Transverse colon (tissue), 4 donors: ENCODE data around the gene F11R. TPM values are rescaled to one million over a fixed set of nuclear protein-coding genes. Genes with fewer than 3 reads are reported as not detected.

Experiments
- DNase-seq: peaks from one replicate; pipeline ENCODE4 v3.0.0-alpha.2; 2019
- H3K27ac ChIP-seq, 4 donors: fragments of 200-600 bp; sonication (generic); 2 replicates each; pipeline ENCODE4 v1.5.1; 2016 to 2018; ENCODE audit warnings: inconsistent platforms in 4 of 4
- H3K27me3 ChIP-seq: fragments of 200-600 bp; sonication (generic); 2 replicates; pipeline ENCODE4 v1.5.1; 2017; ENCODE audit warnings: inconsistent platforms
- H3K36me3 ChIP-seq, 4 donors: fragments of 200-600 bp; sonication (generic); 2 replicates each; pipeline ENCODE4 v1.5.1; 2017 to 2019; ENCODE audit warnings: inconsistent platforms in 4 of 4
- H3K4me1 ChIP-seq, 4 donors: fragments of 200-600 bp; sonication (generic); 2 replicates each; pipeline ENCODE4 v1.5.1; 2017 to 2020; ENCODE audit warnings: inconsistent platforms in 4 of 4
- H3K4me3 ChIP-seq, 4 donors: fragments of 200-600 bp; sonication (generic); 1 replicate in 1 of 4; 2 replicates in 3 of 4; pipeline versions ENCODE4 v1.5.1 to v1.6.1; 2017 to 2019; ENCODE audit warnings: inconsistent platforms in 4 of 4
- H3K9me3 ChIP-seq, 2 donors: fragments of 200-600 bp; sonication (generic); 2 replicates each; pipeline ENCODE4 v1.5.1; 2017 to 2019; ENCODE audit warnings: inconsistent platforms in 2 of 2
- CTCF ChIP-seq, 5 experiments: fragments of 200-600 bp in 3 of 5; fragments of 450-650 bp in 2 of 5; sonication (generic) in 3 of 5; IDR thresholded peaks; 1 replicate in 2 of 5; 2 replicates in 3 of 5; pipeline ENCODE4 v1.5.1; 2016 to 2017; ENCODE audit warnings: antibody characterized with exemption in 5 of 5, inconsistent platforms in 3 of 5, mild to moderate bottlenecking in 2 of 5, moderate library complexity in 1 of 5
- EP300 ChIP-seq: sonication (generic); formaldehyde crosslinking; IDR thresholded peaks from one replicate; pipeline ENCODE4 v1.6.1; 2017; ENCODE audit warnings: antibody characterized with exemption, low read depth
- POLR2A ChIP-seq: fragments of 450-650 bp; IDR thresholded peaks from one replicate; pipeline ENCODE4 v1.6.1; 2016; ENCODE audit warnings: antibody characterized with exemption, mild to moderate bottlenecking, moderate library complexity
- POLR2AphosphoS5 ChIP-seq, 3 donors: sonication (generic); formaldehyde crosslinking; IDR thresholded peaks; one replicate each; pipeline ENCODE4 v1.6.1; 2016; ENCODE audit warnings: antibody characterized with exemption in 3 of 3
- WGBS, 2 donors: methylation state at CpG; one replicate each; pipeline ENCODE4 v1.1.5; 2018; ENCODE audit warnings: low coverage in 1 of 2; 5-methylcytosine and 5-hydroxymethylcytosine counted together
- in situ Hi-C, 4 donors: fragments of 200-750 bp; cut with MboI; loops; one replicate each; pipeline versions ENCODE4 v1.15.0 to v1.15.1; 2017; ENCODE audit warnings: low sequenced_read_pairs in 3 of 4, low pct_ligation_motif_present in 1 of 4, low pct_unique_long_range_greater_than_20kb in 1 of 4
- intact Hi-C: fragments of 100-400 bp; cut with DNase I; formaldehyde crosslinking; loops from one replicate; pipeline ENCODE4 v1.15.1; 2023; ENCODE audit warnings: low total_unique reads
- total RNA-seq, 4 donors: library from RNA; depleted of rRNA; stranded (reverse); fragments of >200 nt; gene quantifications; one replicate each; pipeline ENCODE4 v1.1.0, GENCODE V29; 2016

The F11R gene
- total RNA-seq, 4 donors from 2014 or later, result 91.7 to 126 (median 105) TPM

- H3K36me3 ChIP-seq, result no peaks in the 10 kb centered on the region
- intact Hi-C loops (no loop called here), in situ Hi-C loops (loop anchor here in 1 of 4 donors (25.0 kb wide), 1 partner anchor 678 kb away; the partner anchor contains the start of gene DUSP12)
- no peak for TF ChIP-seq POLR2AphosphoS5 (IDR thresholded peaks at IDR 0.05)
- no peak for TF ChIP-seq CTCF (IDR thresholded peaks at IDR 0.05)
- TF ChIP-seq POLR2A, result no peak
- no peak for TF ChIP-seq EP300
- H3K4me3 ChIP-seq, result no peak overlapping the region
- H3K4me1 ChIP-seq, result no peaks in the 10 kb centered on the region
- no peak for DNase-seq
- H3K27ac ChIP-seq, result no peak overlapping the region
- 80 to 82% methylated on average over 5 to 6 of the region's 6 CpGs for WGBS, 2 donors
- no peaks in the 10 kb centered on the region for H3K27me3 ChIP-seq
- no peaks in the 10 kb centered on the region for H3K9me3 ChIP-seq
Observed at GRCh38 chr1:161059293-161059692, 38.3 kb upstream of the F11R start.

- Histone ChIP-seq H3K4me3 (no peak overlapping the region), H3K27me3 (no peaks in the 10 kb centered on the region), H3K4me1 (no peaks in the 10 kb centered on the region), H3K9me3 (no peaks in the 10 kb centered on the region), H3K36me3 (no peaks in the 10 kb centered on the region), H3K27ac (no peak overlapping the region)
- in situ Hi-C loops (loop anchor here in 1 of 4 donors (25.0 kb wide), 1 partner anchor 682 kb away; the partner anchor contains the start of gene DUSP12), intact Hi-C loops (no loop called here)
- WGBS, 2 donors, result 79 to 100% methylated on average over 1 to 7 of the region's 7 CpGs
- TF ChIP-seq CTCF (IDR thresholded peaks at IDR 0.05) (no peak), POLR2AphosphoS5 (IDR thresholded peaks at IDR 0.05) (no peak), POLR2A (no peak), EP300 (no peak)
- DNase-seq, result no peak
Observed at GRCh38 chr1:161054805-161055204, 33.9 kb upstream of the F11R start.

DNA sequence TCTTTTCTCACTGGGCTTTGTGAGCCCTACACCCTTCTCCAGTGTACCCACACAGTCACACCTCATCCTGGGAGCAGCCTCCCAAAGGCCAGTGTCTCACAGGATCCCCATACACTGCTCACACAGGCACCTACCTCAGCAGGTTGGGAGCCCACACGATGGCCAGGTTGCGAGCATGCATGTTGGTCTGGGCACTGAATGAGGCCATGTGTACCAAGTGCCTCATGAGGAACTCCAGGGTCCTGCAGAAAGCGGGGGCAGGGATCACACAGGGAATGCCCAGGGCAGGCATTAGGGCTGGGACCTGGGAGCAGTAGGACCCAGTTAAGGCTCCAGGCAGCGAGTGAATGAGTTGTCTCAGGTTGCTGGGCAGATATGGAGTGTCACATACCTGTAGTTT lies 33.3 kb upstream of the F11R start:
- H3K27ac ChIP-seq, result no peak overlapping the region
- WGBS, 2 donors, result 100% methylated on average over 4 of the region's 4 CpGs; no CpG with 5 or more reads in 1 of the 2 donors
- TF ChIP-seq EP300, result no peak
- TF ChIP-seq POLR2A, result no peak
- no peaks in the 10 kb centered on the region for H3K9me3 ChIP-seq
- H3K27me3 ChIP-seq, result no peaks in the 10 kb centered on the region
- no peak for DNase-seq
- intact Hi-C loops, result no loop called here
- H3K36me3 ChIP-seq, result no peaks in the 10 kb centered on the region
- H3K4me1 ChIP-seq, result no peaks in the 10 kb centered on the region
- no peak overlapping the region for H3K4me3 ChIP-seq
- in situ Hi-C loops, result loop anchor here in 1 of 4 donors (25.0 kb wide), 1 partner anchor 683 kb away; the partner anchor contains the start of gene DUSP12

GRCh38 chr1:161052899-161053298 lies 31.9 kb upstream of the F11R start:
- H3K4me3 ChIP-seq, result no peak overlapping the region
- 72 to 100% methylated on average over 1 to 3 of the region's 3 CpGs for WGBS, 2 donors
- no peak overlapping the region for H3K27ac ChIP-seq
- intact Hi-C loops (no loop called here), in situ Hi-C loops (loop anchor here in 1 of 4 donors (25.0 kb wide), 1 partner anchor 684 kb away; the partner anchor contains the start of gene DUSP12)
- no peaks in the 10 kb centered on the region for H3K36me3 ChIP-seq
- no peak for TF ChIP-seq EP300
- TF ChIP-seq POLR2A, result no peak
- no peak for TF ChIP-seq POLR2AphosphoS5 (IDR thresholded peaks at IDR 0.05)
- no peak for TF ChIP-seq CTCF (IDR thresholded peaks at IDR 0.05)
- H3K27me3 ChIP-seq, result no peaks in the 10 kb centered on the region
- no peaks in the 10 kb centered on the region for H3K9me3 ChIP-seq
- no peak for DNase-seq
- H3K4me1 ChIP-seq, result no peaks in the 10 kb centered on the region

DNA sequence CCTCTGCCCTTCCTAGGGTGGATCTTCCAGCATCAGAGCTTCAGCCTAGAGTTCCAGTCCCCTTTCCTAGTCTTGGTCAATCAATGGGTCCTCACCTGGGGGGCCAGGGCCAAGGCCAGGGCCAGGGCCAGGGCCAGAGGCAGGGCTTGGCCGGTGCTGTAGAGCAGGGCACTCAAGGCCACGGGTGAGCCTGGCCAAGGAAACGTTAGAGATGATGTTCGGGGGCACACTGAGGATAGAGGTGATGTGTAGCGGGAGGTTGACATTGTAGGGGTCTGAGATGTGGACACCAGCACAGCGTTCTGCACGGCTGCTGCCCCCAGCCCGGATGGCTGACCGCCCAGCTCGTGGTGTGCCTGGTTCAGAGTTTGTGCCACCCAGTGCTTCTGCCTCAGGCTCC lies 30.3 kb upstream of the F11R start:
- Histone ChIP-seq H3K4me1 (peaks cover 0 to 9% (median 5%) of the 10 kb centered on the region in 4 donors), H3K27me3 (no peaks in the 10 kb centered on the region), H3K27ac (no peak overlapping the region), H3K4me3 (no peak overlapping the region), H3K36me3 (no peaks in the 10 kb centered on the region), H3K9me3 (no peaks in the 10 kb centered on the region)
- TF ChIP-seq EP300 (no peak), CTCF (IDR thresholded peaks at IDR 0.05) (no peak), POLR2AphosphoS5 (IDR thresholded peaks at IDR 0.05) (no peak), POLR2A (no peak)
- DNase-seq, result no peak
- intact Hi-C loops, result no loop called here
- in situ Hi-C loops, result loop anchor here in 1 of 4 donors (25.0 kb wide), 1 partner anchor 686 kb away; the partner anchor contains the start of gene DUSP12
- 91% methylated on average over 10 of the region's 10 CpGs; no CpG with 5 or more reads in 1 of the 2 donors for WGBS, 2 donors
